ENCODE data around the gene LPP. TPM values are rescaled to one million over a fixed set of nuclear protein-coding genes. Genes with fewer than 3 reads are reported as not detected.

Gene LPP
- total and polyA plus RNA-seq, 2 of the 4 experiments (the other 2 are of a cell fraction) = 16.0 to 130 TPM

DNA sequence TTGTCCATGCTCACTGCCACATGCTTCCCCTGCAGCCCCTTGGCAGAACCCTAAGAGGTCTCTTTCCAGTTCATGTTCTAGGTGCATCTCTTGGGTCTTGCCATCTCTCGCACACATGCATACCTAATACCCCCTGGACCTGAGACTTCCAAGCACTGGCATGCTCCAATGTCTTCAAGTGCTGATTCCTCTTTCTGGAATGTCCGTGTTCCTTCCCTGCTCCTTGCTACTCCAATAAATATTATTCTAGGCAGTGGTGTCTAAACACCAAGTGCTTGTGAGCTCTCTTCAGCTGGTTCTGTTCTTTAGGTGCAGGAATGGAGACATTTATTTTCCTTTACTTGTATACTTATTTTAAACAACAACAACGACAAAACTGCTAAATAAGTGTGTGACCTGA, 370.1 kb downstream of the LPP start:
- peak overlapping the region; percentile 49; the same call in 1 of the 2 replicates for H3K14ac ChIP-seq (replicated peaks; ENCODE audit: low read depth, low read length)
- peaks cover 13% of the 10 kb centered on the region for H3K4me1 ChIP-seq (ENCODE audit: control insufficient read depth, insufficient read depth, low read length)
- ChIA-PET POLR2A (ENCODE audit: unreplicated experiment) (no interaction called here), CTCF (interaction anchor here (0.5 kb wide), 1 partner anchor 782 kb away, joined by 3 read pairs; no protein-coding TSS in a partner anchor)
- peaks cover 14% of the 10 kb centered on the region for H3K36me3 ChIP-seq (ENCODE audit: control insufficient read depth, insufficient read depth, low read length)
- no peak overlapping the region for H2AK9ac ChIP-seq (replicated peaks; ENCODE audit: low read depth, low read length, poor library complexity)
- WGBS, 2 experiments (ENCODE audit: extremely low coverage in 2 of 2, insufficient read length in 1 of 2) = no CpG with 5 or more reads among the region's 3 CpGs
- no peak overlapping the region for H3K4me2 ChIP-seq (ENCODE audit: low read depth, low read length)
- H3K27ac ChIP-seq (ENCODE audit: insufficient read depth, low read length) = no peak overlapping the region
- no peak overlapping the region for H3K4me3 ChIP-seq (ENCODE audit: insufficient read depth, low read depth, low read length)
- H4K5ac ChIP-seq (ENCODE audit: low read depth, low read length) = no peak overlapping the region
- DNase-seq (peak; percentile 31), ATAC-seq (ENCODE audit: low read depth) (peak; percentile 74)
- no peak overlapping the region for H2AK5ac ChIP-seq (ENCODE audit: low read depth, low read length)
- peaks cover 3% of the 10 kb centered on the region; the same call in 1 of the 2 replicates for H4K20me1 ChIP-seq (ENCODE audit: insufficient read depth, low read length)
- H3K9ac ChIP-seq (ENCODE audit: low read depth, low read length) = no peak overlapping the region
- TF ChIP-seq BHLHE40 (IDR thresholded peaks at IDR 0.05; ENCODE audit: low read depth, low read length) (no peak), NFE2L2 (IDR thresholded peaks at IDR 0.05; ENCODE audit: low read depth, low read length) (no peak), RFX5 (IDR thresholded peaks at IDR 0.05; ENCODE audit: low read depth, low read length) (no peak), FOS (IDR thresholded peaks at IDR 0.05; ENCODE audit: low read depth, low read length) (no peak), MAFK (IDR thresholded peaks at IDR 0.05; ENCODE audit: low read depth, low read length) (no peak), SMC3 (IDR thresholded peaks at IDR 0.05; ENCODE audit: low read depth, low read length) (no peak), CTCF (conservative IDR thresholded peaks at IDR 0.05; ENCODE audit: low read depth, low read length) (no peak), MAZ (IDR thresholded peaks at IDR 0.05; ENCODE audit: borderline replicate concordance, low read depth, low read length) (no peak), POLR2A (IDR thresholded peaks at IDR 0.05; ENCODE audit: low read depth, low read length) (no peak)
- TF ChIP-seq, protein P1, sequence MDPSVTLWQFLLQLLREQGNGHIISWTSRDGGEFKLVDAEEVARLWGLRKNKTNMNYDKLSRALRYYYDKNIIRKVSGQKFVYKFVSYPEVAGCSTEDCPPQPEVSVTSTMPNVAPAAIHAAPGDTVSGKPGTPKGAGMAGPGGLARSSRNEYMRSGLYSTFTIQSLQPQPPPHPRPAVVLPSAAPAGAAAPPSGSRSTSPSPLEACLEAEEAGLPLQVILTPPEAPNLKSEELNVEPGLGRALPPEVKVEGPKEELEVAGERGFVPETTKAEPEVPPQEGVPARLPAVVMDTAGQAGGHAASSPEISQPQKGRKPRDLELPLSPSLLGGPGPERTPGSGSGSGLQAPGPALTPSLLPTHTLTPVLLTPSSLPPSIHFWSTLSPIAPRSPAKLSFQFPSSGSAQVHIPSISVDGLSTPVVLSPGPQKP (IDR thresholded peaks at IDR 0.05; ENCODE audit: borderline replicate concordance, low read depth, low read length) = no peak
- H4K91ac ChIP-seq (ENCODE audit: insufficient read depth, low read depth, low read length) = 0 out of 2 replicates have a peak overlapping the region, but pooled peaks have one; percentile 23
- no peaks in the 10 kb centered on the region for H3K9me3 ChIP-seq (ENCODE audit: control insufficient read depth, insufficient read depth, low read length)
- in situ Hi-C loops (cut with MboI; ENCODE audit: low sequenced_read_pairs) (no loop called here), dilution Hi-C loops (cut with HindIII; ENCODE audit: low sequenced_read_pairs, unreplicated experiment) (no loop called here), intact Hi-C loops (cut with micrococcal nuclease) (no loop called here)
- no peak overlapping the region for H3K23ac ChIP-seq (ENCODE audit: low read depth, low read length)
- H2BK15ac ChIP-seq (ENCODE audit: low read depth, low read length) = no peak overlapping the region
- no peak overlapping the region for H3K56ac ChIP-seq (ENCODE audit: extremely low read depth, insufficient read depth, low read length)
- H3K4ac ChIP-seq (ENCODE audit: low read depth, low read length) = peak overlapping the region; percentile 31; the same call in 1 of the 2 replicates
- BruUV-seq (replicated peaks) = no TSS peak
- H2BK120ac ChIP-seq (ENCODE audit: low read depth, low read length) = no peak overlapping the region
- no peak overlapping the region for H3K18ac ChIP-seq (ENCODE audit: low read depth, low read length)
- H2AFZ ChIP-seq (replicated peaks; ENCODE audit: low read length, poor library complexity) = no peak overlapping the region
- no peaks in the 10 kb centered on the region for H3K27me3 ChIP-seq (ENCODE audit: control insufficient read depth, insufficient read depth, low read length)
- no peak overlapping the region for H2BK20ac ChIP-seq (ENCODE audit: low read depth, low read length)
- peaks cover 14% of the 10 kb centered on the region for H3K9me1 ChIP-seq (ENCODE audit: insufficient read depth, low read length)
- H4K8ac ChIP-seq (ENCODE audit: low read depth in 2 of 2, low read length in 2 of 2) = no peak overlapping the region
- peaks cover 35 to 72% of the 10 kb centered on the region in 2 experiments for H3K79me1 ChIP-seq (ENCODE audit: low read depth in 1 of 2, low read length in 2 of 2)
- peak overlapping the region; percentile 20 for H2BK5ac ChIP-seq (ENCODE audit: low read depth, low read length, poor library complexity, severe bottlenecking)
